H1 (cell line): ENCODE results near the gene HES5. TPM values are rescaled to one million over a fixed set of nuclear protein-coding genes. Genes with fewer than 3 reads are reported as not detected.

Experiments
- CTCF ChIA-PET: fragments of 300-600 bp; sonication (Branson Sonifier 250); formaldehyde crosslinking; loops from one replicate; lab custom pipeline; 2021; ENCODE audit not compliant: partially characterized antibody; lab: Charles Lee
- POLR2A ChIA-PET: fragments of 300-600 bp; sonication (Branson Sonifier 250); formaldehyde crosslinking; loops from one replicate; lab custom pipeline; 2021; ENCODE audit warnings: inconsistent platforms; ENCODE audit not compliant: partially characterized antibody; lab: Charles Lee
- DNase-seq, 2 experiments: peaks; one replicate each; pipeline versions ENCODE4 v3.0.0 to v3.0.0-alpha.2; 2010 to 2022; ENCODE audit warnings: low spot score in 2 of 2, low read depth in 1 of 2, mixed read lengths in 1 of 2
- FAIRE-seq: peaks from 2 replicates; lab custom pipeline; 2011; peaks lifted over from hg19 to GRCh38; lab: Jason Lieb, UNC
- H2AFZ ChIP-seq: 2 replicates; pipeline ENCODE4 v1.8.1; 2012; ENCODE audit warnings: low read length, inconsistent platforms
- H2AK5ac ChIP-seq: 2 replicates; pipeline ENCODE4 v1.6.1; 2013; ENCODE audit warnings: low read depth, low read length
- H2BK120ac ChIP-seq: replicated peaks from 2 replicates; pipeline ENCODE3; 2013; ENCODE audit warnings: low read depth, low read length, inconsistent platforms
- H2BK12ac ChIP-seq: 2 replicates; pipeline ENCODE4 v1.6.1; 2013; ENCODE audit warnings: low read depth, low read length
- H2BK15ac ChIP-seq: 2 replicates; pipeline ENCODE4 v1.6.1; 2013; ENCODE audit warnings: low read length
- H2BK20ac ChIP-seq: 2 replicates; pipeline ENCODE4 v1.6.1; 2013; ENCODE audit warnings: low read length
- H2BK5ac ChIP-seq: 2 replicates; pipeline ENCODE4 v1.6.1; 2013; ENCODE audit warnings: low read depth, low read length
- H3K14ac ChIP-seq: 2 replicates; pipeline ENCODE4 v1.6.1; 2013; ENCODE audit warnings: inconsistent platforms; ENCODE audit not compliant: insufficient read length
- H3K18ac ChIP-seq: 2 replicates; pipeline ENCODE4 v1.6.1; 2013; ENCODE audit warnings: low read length; ENCODE audit errors: extremely low read depth
- H3K23ac ChIP-seq: 2 replicates; pipeline ENCODE4 v1.6.1; 2013; ENCODE audit warnings: inconsistent platforms; ENCODE audit not compliant: insufficient read length
- H3K23me2 ChIP-seq: 2 replicates; pipeline ENCODE4 v1.6.1; 2013; ENCODE audit warnings: low read depth, low read length
- H3K27ac ChIP-seq: 2 replicates; pipeline ENCODE4 v1.6.1; 2011; ENCODE audit warnings: low read depth, low read length, inconsistent platforms
- H3K27me3 ChIP-seq, 4 experiments: replicated peaks in 1 of 4; 1 replicate in 1 of 4; 2 replicates in 3 of 4; pipeline versions ENCODE4 v1.6.1 to v1.8.1; 2011 to 2013; ENCODE audit warnings: low read length in 3 of 4, mild to moderate bottlenecking in 3 of 4, inconsistent platforms in 2 of 4, mixed read lengths in 2 of 4, moderate library complexity in 1 of 4; ENCODE audit not compliant: control insufficient read depth in 3 of 4, insufficient read depth in 3 of 4; ENCODE audit errors: extremely low read depth in 1 of 4
- H3K36me3 ChIP-seq, 4 experiments: 2 replicates each; pipeline versions ENCODE4 v1.6.1 to v1.8.1; 2011 to 2013; ENCODE audit warnings: mild to moderate bottlenecking in 4 of 4, low read length in 3 of 4, moderate library complexity in 2 of 4, control low read depth in 1 of 4, inconsistent platforms in 1 of 4; ENCODE audit not compliant: insufficient read depth in 4 of 4, control insufficient read depth in 2 of 4
- H3K4ac ChIP-seq: replicated peaks from 2 replicates; pipeline ENCODE3; 2013; ENCODE audit warnings: low read length, low read depth, mixed read lengths, inconsistent platforms; ENCODE audit not compliant: insufficient read length
- H3K4me1 ChIP-seq, 4 experiments: replicated peaks in 1 of 4; 1 replicate in 1 of 4; 2 replicates in 3 of 4; pipeline versions ENCODE4 v1.6.1 to v1.8.1; 2011 to 2013; ENCODE audit warnings: low read length in 3 of 4, inconsistent platforms in 2 of 4, mixed read lengths in 1 of 4; ENCODE audit not compliant: insufficient read depth in 4 of 4, control insufficient read depth in 3 of 4
- H3K4me2 ChIP-seq, 2 experiments: 2 replicates each; pipeline versions ENCODE4 v1.6.1 to v1.8.1; 2011 to 2013; ENCODE audit warnings: low read depth in 2 of 2, low read length in 2 of 2, control low read depth in 1 of 2, inconsistent platforms in 1 of 2, mild to moderate bottlenecking in 1 of 2; ENCODE audit not compliant: insufficient read depth in 1 of 2
- H3K4me3 ChIP-seq, 4 experiments: fragments of 200-600, 300-600 bp in 1 of 4; sonication (generic), shearing (Covaris generic), sonication (Bioruptor Twin) in 1 of 4; 2 replicates each; pipeline versions ENCODE4 v1.5.1 to v1.8.1; 2011 to 2016; ENCODE audit warnings: low read length in 4 of 4, low read depth in 3 of 4, control low read depth in 2 of 4, inconsistent platforms in 2 of 4, mild to moderate bottlenecking in 2 of 4, mixed read lengths in 1 of 4, moderate library complexity in 1 of 4; ENCODE audit not compliant: insufficient read depth in 2 of 4; ENCODE audit errors: extremely low read depth in 1 of 4
- H3K56ac ChIP-seq: replicated peaks from 2 replicates; pipeline ENCODE3; 2013; ENCODE audit warnings: low read depth, mild to moderate bottlenecking, mixed read lengths, low read length, inconsistent platforms; ENCODE audit not compliant: insufficient read length
- H3K79me1 ChIP-seq: 2 replicates; pipeline ENCODE4 v1.6.1; 2013; ENCODE audit warnings: low read depth, low read length, control low read depth
- H3K79me2 ChIP-seq, 2 experiments: 2 replicates each; pipeline versions ENCODE4 v1.6.1 to v1.8.1; 2012 to 2013; ENCODE audit warnings: low read length in 2 of 2, mild to moderate bottlenecking in 2 of 2, inconsistent platforms in 1 of 2; ENCODE audit not compliant: insufficient read depth in 2 of 2, control insufficient read depth in 1 of 2
- H3K9ac ChIP-seq, 4 experiments: replicated peaks in 1 of 4; 1 replicate in 1 of 4; 2 replicates in 3 of 4; pipeline versions ENCODE4 v1.6.1 to v1.8.1; 2011 to 2013; ENCODE audit warnings: low read depth in 3 of 4, low read length in 3 of 4, control low read depth in 2 of 4, mild to moderate bottlenecking in 2 of 4, moderate library complexity in 2 of 4, inconsistent platforms in 1 of 4; ENCODE audit errors: extremely low read depth in 1 of 4
- H3K9me3 ChIP-seq, 2 experiments: 2 replicates each; pipeline versions ENCODE4 v1.6.1 to v1.8.1; 2012 to 2013; ENCODE audit warnings: mild to moderate bottlenecking in 2 of 2, moderate library complexity in 2 of 2, control low read depth in 1 of 2, inconsistent platforms in 1 of 2, low read depth in 1 of 2, low read length in 1 of 2, mixed read lengths in 1 of 2; ENCODE audit not compliant: insufficient read depth in 2 of 2
- H4K20me1 ChIP-seq, 2 experiments: replicated peaks in 1 of 2; 2 replicates each; pipeline versions ENCODE3 to v1.8.1; 2011 to 2013; ENCODE audit warnings: inconsistent platforms in 2 of 2, low read length in 2 of 2, mild to moderate bottlenecking in 1 of 2; ENCODE audit not compliant: insufficient read depth in 2 of 2, control insufficient read depth in 1 of 2
- H4K5ac ChIP-seq: 2 replicates; pipeline ENCODE4 v1.6.1; 2013; ENCODE audit warnings: low read length, low read depth, mixed read lengths, inconsistent platforms; ENCODE audit not compliant: insufficient read length
- H4K8ac ChIP-seq: 2 replicates; pipeline ENCODE4 v1.8.0; 2013; ENCODE audit warnings: mild to moderate bottlenecking, moderate library complexity, low read length, inconsistent platforms; ENCODE audit not compliant: insufficient read depth; ENCODE audit errors: extremely low read depth
- H4K91ac ChIP-seq: replicated peaks from 2 replicates; pipeline ENCODE3; 2013; ENCODE audit warnings: low read length, mixed read lengths, inconsistent platforms; ENCODE audit not compliant: insufficient read length
- POLR2A ChIP-seq, 2 experiments: IDR thresholded peaks; 1 replicate in 1 of 2; 2 replicates in 1 of 2; pipeline ENCODE4 v1.6.1; 2011; ENCODE audit warnings: low read depth in 2 of 2, low read length in 2 of 2, mild to moderate bottlenecking in 2 of 2; ENCODE audit errors: control extremely low read depth in 1 of 2
- WGBS, 2 experiments: shearing (Covaris generic) in 1 of 2; methylation state at CpG; one replicate each; pipeline versions ENCODE4 v1.1.6 to v1.1.7; 2013 to 2015; ENCODE audit warnings: low lambda C conversion rate in 2 of 2, mixed read lengths in 2 of 2, inconsistent platforms in 1 of 2, low coverage in 1 of 2, missing lambda C conversion rate in 1 of 2; ENCODE audit not compliant: insufficient replicate concordance in 2 of 2, insufficient coverage in 1 of 2, insufficient read length in 1 of 2; ENCODE audit errors: extremely low coverage in 1 of 2, missing lambda C conversion rate in 1 of 2; 5-methylcytosine and 5-hydroxymethylcytosine counted together
- polyA plus RNA-seq, 7 experiments: library from polyadenylated mRNA; depleted of rRNA in 3 of 7; stranded (reverse) in 5 of 7; unstranded in 2 of 7; fragments of >200 nt in 5 of 7; fragments of 200-250 nt in 2 of 7; gene quantifications; 1 replicate in 5 of 7; 2 replicates in 1 of 7; 4 replicates in 1 of 7; pipeline versions ENCODE4 v1.2.1 to v1.2.3, GENCODE V29; 2011 to 2013; ENCODE audit warnings: missing spikeins in 2 of 7, mixed read lengths in 2 of 7
- total RNA-seq: library from RNA; stranded (reverse); fragmentation: NEBNext Ultra II Directional; extraction: Animal tissue kit (Norgen Biotek cat#: 25700); gene quantifications from 2 replicates; pipeline ENCODE4 v1.2.1, GENCODE V29; 2021

Gene HES5
- total and polyA plus RNA-seq, 2 of the 8 experiments (the other 6 are each of a cell fraction or from before 2014, with no cell fraction given): 0.22 TPM; not detected in 1

DNA sequence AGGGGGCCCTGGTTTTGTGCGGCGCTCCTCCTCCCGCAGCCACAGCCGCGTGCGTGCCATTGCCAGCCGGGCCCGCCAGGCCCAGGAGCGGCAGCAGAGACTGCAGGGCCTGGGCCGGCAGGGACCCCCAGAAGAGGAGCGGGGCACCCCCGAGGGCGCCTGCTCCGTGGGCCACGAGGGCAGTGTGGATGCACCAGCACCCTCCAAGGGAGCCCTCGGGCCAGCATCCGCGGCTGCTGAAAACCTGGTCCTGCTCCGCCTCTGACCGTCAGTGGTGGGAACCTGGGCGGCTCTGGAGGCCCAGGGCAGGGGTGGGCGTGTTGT, 25.2 kb downstream of the HES5 start:
- ChIA-PET POLR2A (interaction anchor here (1.6 to 1.7 kb wide), 3 partner anchors 24 to 80 kb away, joined by 4 to 5 read pairs (median 5); no protein-coding TSS in a partner anchor), CTCF (interaction anchor here (1.0 to 2.0 kb wide), 2 partner anchors 13 to 34 kb away, joined by 4 to 6 read pairs; no protein-coding TSS in a partner anchor)
- Histone ChIP-seq H2BK20ac (no peak overlapping the region), H3K23me2 (no peaks in the 10 kb centered on the region), H2BK5ac (no peak overlapping the region), H4K91ac (no peak overlapping the region), H3K79me2 (no peaks in the 10 kb centered on the region), H3K14ac (no peak overlapping the region), H3K56ac (no peak overlapping the region), H3K4me3 (no peak overlapping the region), H3K4me2 (no peak overlapping the region), H3K9ac (no peak overlapping the region), H4K8ac (0 out of 2 replicates have a peak overlapping the region, but pooled peaks have one; percentile 35), H3K4ac (no peak overlapping the region), H3K23ac (no peak overlapping the region), H3K27me3 (no peaks in the 10 kb centered on the region; a peak in 3 of 7 replicates), H2BK120ac (no peak overlapping the region), H2BK12ac (no peak overlapping the region), H2AFZ (no peak overlapping the region), H2BK15ac (no peak overlapping the region), H3K18ac (no peak overlapping the region), H3K79me1 (no peaks in the 10 kb centered on the region), H2AK5ac (no peak overlapping the region), H3K9me3 (no peaks in the 10 kb centered on the region), H3K36me3 (peaks cover 4 to 17% (median 9%) of the 10 kb centered on the region in 4 experiments; a peak in 5 of 8 replicates), H3K27ac (no peak overlapping the region), H4K20me1 (peaks cover 6 to 23% of the 10 kb centered on the region in 2 experiments), H3K4me1 (no peaks in the 10 kb centered on the region; a peak in 1 of 7 replicates), H4K5ac (no peak overlapping the region)
- WGBS, 2 experiments: 80% methylated on average over 7 of the region's 22 CpGs; no CpG with 5 or more reads in 1 of the 2 experiments
- DNase-seq: no peak
- no peak for FAIRE-seq
- TF ChIP-seq POLR2A (IDR thresholded peaks at IDR 0.05; ENCODE audit: control extremely low read depth in 1 of 2, low read depth in 2 of 2, low read length in 2 of 2): no peak
